ENCODE results near the gene FAM107B. TPM values are rescaled to one million over a fixed set of nuclear protein-coding genes. Genes with fewer than 3 reads are reported as not detected.

The FAM107B gene
- total RNA-seq, 1 donor from 2014 or later: 40.7 TPM

GRCh38 chr10:14779001-14779651, 4.4 kb upstream of the FAM107B start:
- no peak for DNase-seq (ENCODE audit: extremely low spot score, unreplicated experiment)
- no peaks in the 10 kb centered on the region for H3K9me3 Mint-ChIP-seq (ENCODE audit: unreplicated experiment)
- H3K27me3 Mint-ChIP-seq (ENCODE audit: unreplicated experiment): peaks cover 8% of the 10 kb centered on the region
- H3K27ac Mint-ChIP-seq (ENCODE audit: unreplicated experiment): no peak overlapping the region
- peaks cover 11% of the 10 kb centered on the region for H3K4me1 Mint-ChIP-seq (ENCODE audit: unreplicated experiment)
- TF ChIP-seq CTCF (IDR thresholded peaks at IDR 0.05): no peak
- H3K36me3 Mint-ChIP-seq (ENCODE audit: unreplicated experiment): no peaks in the 10 kb centered on the region
- H3K4me3 Mint-ChIP-seq (ENCODE audit: unreplicated experiment): no peak overlapping the region

- Mint-ChIP-seq H3K9me3 (ENCODE audit: unreplicated experiment) (no peaks in the 10 kb centered on the region), H3K4me3 (ENCODE audit: unreplicated experiment) (no peak overlapping the region), H3K27me3 (ENCODE audit: unreplicated experiment) (peaks cover 12% of the 10 kb centered on the region), H3K27ac (ENCODE audit: unreplicated experiment) (no peak overlapping the region), H3K4me1 (ENCODE audit: unreplicated experiment) (peaks cover 11% of the 10 kb centered on the region), H3K36me3 (ENCODE audit: unreplicated experiment) (no peaks in the 10 kb centered on the region)
- no peak for DNase-seq (ENCODE audit: extremely low spot score, unreplicated experiment)
- TF ChIP-seq CTCF (IDR thresholded peaks at IDR 0.05): no peak
These were observed 1.8 kb upstream of the FAM107B start for GRCh38 chr10:14776546-14776945.

GRCh38 chr10:14775656-14776055, 959 bp upstream of the FAM107B start:
- H3K4me1 Mint-ChIP-seq (ENCODE audit: unreplicated experiment): peaks cover 11% of the 10 kb centered on the region
- no peak overlapping the region for H3K4me3 Mint-ChIP-seq (ENCODE audit: unreplicated experiment)
- no peak overlapping the region for H3K27ac Mint-ChIP-seq (ENCODE audit: unreplicated experiment)
- no peaks in the 10 kb centered on the region for H3K36me3 Mint-ChIP-seq (ENCODE audit: unreplicated experiment)
- H3K9me3 Mint-ChIP-seq (ENCODE audit: unreplicated experiment): no peaks in the 10 kb centered on the region
- no peak for TF ChIP-seq CTCF (IDR thresholded peaks at IDR 0.05)
- DNase-seq (ENCODE audit: extremely low spot score, unreplicated experiment): no peak
- peaks cover 12% of the 10 kb centered on the region for H3K27me3 Mint-ChIP-seq (ENCODE audit: unreplicated experiment)

GRCh38 chr10:14774214-14774580, 500 bp downstream of the FAM107B start:
- Mint-ChIP-seq H3K36me3 (ENCODE audit: unreplicated experiment) (no peaks in the 10 kb centered on the region), H3K9me3 (ENCODE audit: unreplicated experiment) (no peaks in the 10 kb centered on the region), H3K27me3 (ENCODE audit: unreplicated experiment) (peaks cover 16% of the 10 kb centered on the region), H3K4me3 (ENCODE audit: unreplicated experiment) (no peak overlapping the region), H3K27ac (ENCODE audit: unreplicated experiment) (no peak overlapping the region), H3K4me1 (ENCODE audit: unreplicated experiment) (peaks cover 8% of the 10 kb centered on the region)
- TF ChIP-seq CTCF (IDR thresholded peaks at IDR 0.05): no peak
- no peak for DNase-seq (ENCODE audit: extremely low spot score, unreplicated experiment)

GRCh38 chr10:14773551-14774213, 1.0 kb downstream of the FAM107B start:
- Mint-ChIP-seq H3K27ac (ENCODE audit: unreplicated experiment) (no peak overlapping the region), H3K4me1 (ENCODE audit: unreplicated experiment) (peaks cover 3% of the 10 kb centered on the region), H3K27me3 (ENCODE audit: unreplicated experiment) (peaks cover 19% of the 10 kb centered on the region), H3K4me3 (ENCODE audit: unreplicated experiment) (no peak overlapping the region), H3K9me3 (ENCODE audit: unreplicated experiment) (peaks cover under 1% of the 10 kb centered on the region), H3K36me3 (ENCODE audit: unreplicated experiment) (no peaks in the 10 kb centered on the region)
- TF ChIP-seq CTCF (IDR thresholded peaks at IDR 0.05): no peak
- no peak for DNase-seq (ENCODE audit: extremely low spot score, unreplicated experiment)
